Upper lobe of right lung (tissue), 1 donor: ENCODE measurements around the gene PRKCE. TPM values are rescaled to one million over a fixed set of nuclear protein-coding genes. Genes with fewer than 3 reads are reported as not detected.

ENCODE experiments used
- ATAC-seq: fragments of 200-7000 bp; cut with Tn5 transposase; one replicate; pipeline ENCODE4 v1.9.1; 2020; ENCODE audit warnings: mild to moderate bottlenecking, moderate library complexity
- DNase-seq: peaks from one replicate; pipeline ENCODE4 v3.0.0-alpha.2; 2020
- H3K27ac ChIP-seq: fragments of 200-600 bp; one replicate; pipeline ENCODE4 v1.8.0; 2022
- H3K27me3 ChIP-seq: fragments of 200-600 bp; one replicate; pipeline ENCODE4 v1.8.0; 2022; ENCODE audit warnings: mild to moderate bottlenecking
- H3K36me3 ChIP-seq: fragments of 200-600 bp; one replicate; pipeline ENCODE4 v1.8.0; 2022
- H3K4me1 ChIP-seq: fragments of 200-600 bp; one replicate; pipeline ENCODE4 v1.8.0; 2022
- H3K4me3 ChIP-seq: fragments of 200-600 bp; one replicate; pipeline ENCODE4 v1.8.0; 2022; ENCODE audit warnings: mild to moderate bottlenecking
- H3K9me3 ChIP-seq: fragments of 200-600 bp; one replicate; pipeline ENCODE4 v1.8.0; 2022
- CTCF ChIP-seq: fragments of 200-600 bp; IDR thresholded peaks from one replicate; pipeline ENCODE4 v1.8.0; 2022; ENCODE audit warnings: antibody characterized with exemption
- intact Hi-C: fragments of 100-400 bp; cut with DNase I; formaldehyde crosslinking; loops from one replicate; pipeline ENCODE4 v1.11.0; 2022
- total RNA-seq: library from RNA; stranded (reverse); fragmentation: NEBNext Ultra II Directional; extraction: Animal tissue kit (Norgen Biotek cat#: 25700); gene quantifications from one replicate; pipeline ENCODE4 v1.2.1, GENCODE V29; 2021
- donor health status: DM: no; HTN: yes; CAD: no; lungs with severe emphysema.

PRKCE gene
- total RNA-seq, 1 donor from 2014 or later, result 65.6 TPM

GRCh38 chr2:45755585-45756335, 104.3 kb downstream of the PRKCE start:
- Histone ChIP-seq H3K36me3 (no peaks in the 10 kb centered on the region), H3K4me1 (peaks cover 5% of the 10 kb centered on the region), H3K4me3 (no peak overlapping the region), H3K27ac (no peak overlapping the region), H3K9me3 (no peaks in the 10 kb centered on the region), H3K27me3 (no peaks in the 10 kb centered on the region)
- intact Hi-C loops, result no loop called here
- no peak for TF ChIP-seq CTCF
- ATAC-seq (no peak), DNase-seq (no peak)

GRCh38 chr2:45758018-45758417, 106.5 kb downstream of the PRKCE start:
- no peaks in the 10 kb centered on the region for H3K27me3 ChIP-seq
- DNase-seq (no peak), ATAC-seq (no peak)
- H3K4me1 ChIP-seq, result peaks cover 5% of the 10 kb centered on the region
- intact Hi-C loops, result no loop called here
- no peak for TF ChIP-seq CTCF
- H3K36me3 ChIP-seq, result no peaks in the 10 kb centered on the region
- no peaks in the 10 kb centered on the region for H3K9me3 ChIP-seq
- H3K4me3 ChIP-seq, result no peak overlapping the region
- H3K27ac ChIP-seq, result no peak overlapping the region

GRCh38 chr2:45759310-45759851, 107.9 kb downstream of the PRKCE start:
- DNase-seq (no peak), ATAC-seq (no peak)
- H3K4me1 ChIP-seq, result peaks cover 1% of the 10 kb centered on the region
- TF ChIP-seq CTCF, result no peak
- no peaks in the 10 kb centered on the region for H3K36me3 ChIP-seq
- no peaks in the 10 kb centered on the region for H3K9me3 ChIP-seq
- intact Hi-C loops, result no loop called here
- no peaks in the 10 kb centered on the region for H3K27me3 ChIP-seq
- no peak overlapping the region for H3K4me3 ChIP-seq
- no peak overlapping the region for H3K27ac ChIP-seq

- H3K36me3 ChIP-seq, result no peaks in the 10 kb centered on the region
- ATAC-seq, result no peak
Observed at GRCh38 chr2:45761635-45762034, 110.2 kb downstream of the PRKCE start.

GRCh38 chr2:45763255-45763654, 111.8 kb downstream of the PRKCE start:
- H3K27me3 ChIP-seq, result no peaks in the 10 kb centered on the region
- no peak overlapping the region for H3K4me3 ChIP-seq
- H3K9me3 ChIP-seq, result no peaks in the 10 kb centered on the region
- intact Hi-C loops, result no loop called here
- TF ChIP-seq CTCF, result no peak
- no peaks in the 10 kb centered on the region for H3K36me3 ChIP-seq
- H3K4me1 ChIP-seq, result peaks cover 17% of the 10 kb centered on the region
- H3K27ac ChIP-seq, result no peak overlapping the region
- ATAC-seq, result no peak
- no peak for DNase-seq

More at GRCh38 chr2:45761635-45762034, 110.2 kb downstream of the PRKCE start:
- Histone ChIP-seq H3K27me3 (no peaks in the 10 kb centered on the region), H3K4me3 (no peak overlapping the region), H3K27ac (no peak overlapping the region), H3K9me3 (no peaks in the 10 kb centered on the region), H3K4me1 (peaks cover 17% of the 10 kb centered on the region)
- TF ChIP-seq CTCF, result no peak
- no peak for DNase-seq
- intact Hi-C loops, result no loop called here
